Caco-2 (cell line): ENCODE results near the gene PALLD. TPM values are rescaled to one million over a fixed set of nuclear protein-coding genes. Genes with fewer than 3 reads are reported as not detected.

Experiments
- BruUV-seq: library from RNA; stranded (reverse); fragments of 400-500 nt; replicated peaks from 2 replicates; lab custom pipeline; 2021; lab: Mats Ljungman, UMichigan
- CTCF ChIA-PET: fragments of 300-600 bp; sonication (Branson Sonifier 250); formaldehyde crosslinking; loops from one replicate; lab custom pipeline; 2022; ENCODE audit warnings: antibody characterized with exemption; lab: Charles Lee
- POLR2A ChIA-PET: fragments of 300-600 bp; sonication (Branson Sonifier 250); formaldehyde crosslinking; loops from one replicate; lab custom pipeline; 2022; ENCODE audit warnings: antibody characterized with exemption; lab: Charles Lee
- DNase-seq, 2 experiments: peaks; one replicate each; pipeline versions ENCODE4 v3.0.0 to v3.0.0-alpha.2; 2020 to 2022
- H3K27me3 ChIP-seq: replicated peaks from 2 replicates; pipeline ENCODE4 v1.6.0; 2011; ENCODE audit warnings: low read length; ENCODE audit not compliant: control insufficient read depth, insufficient read depth
- H3K36me3 ChIP-seq: 2 replicates; pipeline ENCODE4 v1.5.1; 2011; ENCODE audit warnings: low read length; ENCODE audit not compliant: control insufficient read depth, insufficient read depth
- H3K4me1 ChIP-seq: fragments of 250-450 bp; sonication (Bioruptor Pico); 2 replicates; pipeline ENCODE4 v1.5.1; 2020; ENCODE audit warnings: mild to moderate bottlenecking
- H3K4me3 ChIP-seq: 2 replicates; pipeline ENCODE4 v1.5.1; 2011; ENCODE audit warnings: low read depth, mild to moderate bottlenecking, control low read depth, low read length
- H3K9me3 ChIP-seq: fragments of 250-450 bp; sonication (Bioruptor Pico); 2 replicates; pipeline ENCODE4 v1.5.1; 2020; ENCODE audit warnings: mild to moderate bottlenecking, moderate library complexity
- H3K27ac Mint-ChIP-seq: one replicate; pipeline ENCODE4 v1.8.0; 2022; ENCODE audit warnings: mixed read lengths; ENCODE audit not compliant: unreplicated experiment
- H3K27me3 Mint-ChIP-seq: one replicate; pipeline ENCODE4 v1.8.0; 2022; ENCODE audit warnings: mixed read lengths; ENCODE audit not compliant: insufficient read depth, unreplicated experiment
- H3K36me3 Mint-ChIP-seq: one replicate; pipeline ENCODE4 v1.8.0; 2022; ENCODE audit warnings: mild to moderate bottlenecking, mixed read lengths; ENCODE audit not compliant: insufficient read depth, unreplicated experiment
- H3K4me1 Mint-ChIP-seq: one replicate; pipeline ENCODE4 v1.8.0; 2022; ENCODE audit warnings: low read depth, mixed read lengths; ENCODE audit not compliant: unreplicated experiment
- H3K4me3 Mint-ChIP-seq: one replicate; pipeline ENCODE4 v1.8.0; 2022; ENCODE audit warnings: mild to moderate bottlenecking, moderate library complexity, mixed read lengths; ENCODE audit not compliant: unreplicated experiment
- H3K9me3 Mint-ChIP-seq: one replicate; pipeline ENCODE4 v1.8.0; 2022; ENCODE audit warnings: mixed read lengths; ENCODE audit not compliant: unreplicated experiment
- intact Hi-C: fragments of 100-400 bp; cut with micrococcal nuclease; formaldehyde crosslinking; loops from one replicate; pipeline ENCODE4 v1.10.0; 2022; ENCODE audit not compliant: unreplicated experiment
- total RNA-seq: library from RNA; stranded (reverse); gene quantifications from 2 replicates; pipeline ENCODE4 v1.2.3, GENCODE V29; 2022
- TF ChIP-seq, protein P1 (sequence below), 2 experiments: fragments of 200-600 bp in 1 of 2; IDR thresholded peaks; 1 replicate in 1 of 2; 2 replicates in 1 of 2; pipeline versions ENCODE4 v1.5.1 to v1.8.0; 2011 to 2022; ENCODE audit warnings: antibody characterized with exemption in 1 of 2, control low read depth in 1 of 2, inconsistent platforms in 1 of 2, low read depth in 1 of 2, low read length in 1 of 2, mild to moderate bottlenecking in 1 of 2, moderate library complexity in 1 of 2; ENCODE audit not compliant: insufficient read depth in 1 of 2, severe bottlenecking in 1 of 2, unreplicated experiment in 1 of 2

The PALLD gene
- total RNA-seq, 1 experiment from 2014 or later = 12.3 TPM

DNA sequence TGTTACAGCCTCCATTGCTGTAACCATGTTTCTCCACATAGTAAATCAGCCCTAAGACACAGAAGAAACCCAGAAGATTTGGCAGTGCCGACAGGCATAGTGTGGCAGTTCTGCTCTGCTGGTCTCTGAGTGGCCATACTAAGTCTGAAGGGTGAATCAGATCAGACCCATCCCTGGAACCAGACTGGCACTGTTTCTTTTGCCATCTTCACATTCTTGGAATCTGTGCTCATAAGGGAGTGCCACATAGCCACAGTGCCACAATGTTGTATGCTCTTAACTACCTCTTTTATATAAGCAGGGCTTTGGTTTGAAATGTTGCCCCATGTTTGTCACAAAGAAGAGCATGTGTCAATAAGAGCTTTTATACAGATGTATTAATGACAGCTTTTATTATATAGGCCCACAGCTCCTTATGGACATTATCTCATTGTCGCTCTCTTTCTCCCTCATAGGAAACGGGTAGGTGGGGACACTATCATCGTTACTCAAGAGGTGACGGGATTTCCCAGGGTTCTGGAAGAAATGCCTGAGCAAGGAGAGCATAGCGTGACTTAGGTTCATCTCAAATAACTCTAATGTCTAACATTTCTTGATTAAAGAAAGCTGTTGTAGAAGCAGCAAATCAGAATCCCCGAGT lies 385.0 kb downstream of the PALLD start:
- Mint-ChIP-seq H3K36me3 (peaks cover 12% of the 10 kb centered on the region), H3K9me3 (no peaks in the 10 kb centered on the region), H3K4me1 (peaks cover 19% of the 10 kb centered on the region), H3K27ac (no peak overlapping the region), H3K4me3 (no peak overlapping the region), H3K27me3 (no peaks in the 10 kb centered on the region)
- H3K4me1 ChIP-seq = peaks cover 21% of the 10 kb centered on the region
- DNase-seq = no peak
- intact Hi-C loops = loop anchor here (2.0 kb wide), 1 partner anchor 33 kb away; no protein-coding TSS in a partner anchor
- H3K4me3 ChIP-seq = no peak overlapping the region
- CTCF ChIA-PET = no interaction called here
- no peaks in the 10 kb centered on the region for H3K9me3 ChIP-seq
- TF ChIP-seq, protein P1, sequence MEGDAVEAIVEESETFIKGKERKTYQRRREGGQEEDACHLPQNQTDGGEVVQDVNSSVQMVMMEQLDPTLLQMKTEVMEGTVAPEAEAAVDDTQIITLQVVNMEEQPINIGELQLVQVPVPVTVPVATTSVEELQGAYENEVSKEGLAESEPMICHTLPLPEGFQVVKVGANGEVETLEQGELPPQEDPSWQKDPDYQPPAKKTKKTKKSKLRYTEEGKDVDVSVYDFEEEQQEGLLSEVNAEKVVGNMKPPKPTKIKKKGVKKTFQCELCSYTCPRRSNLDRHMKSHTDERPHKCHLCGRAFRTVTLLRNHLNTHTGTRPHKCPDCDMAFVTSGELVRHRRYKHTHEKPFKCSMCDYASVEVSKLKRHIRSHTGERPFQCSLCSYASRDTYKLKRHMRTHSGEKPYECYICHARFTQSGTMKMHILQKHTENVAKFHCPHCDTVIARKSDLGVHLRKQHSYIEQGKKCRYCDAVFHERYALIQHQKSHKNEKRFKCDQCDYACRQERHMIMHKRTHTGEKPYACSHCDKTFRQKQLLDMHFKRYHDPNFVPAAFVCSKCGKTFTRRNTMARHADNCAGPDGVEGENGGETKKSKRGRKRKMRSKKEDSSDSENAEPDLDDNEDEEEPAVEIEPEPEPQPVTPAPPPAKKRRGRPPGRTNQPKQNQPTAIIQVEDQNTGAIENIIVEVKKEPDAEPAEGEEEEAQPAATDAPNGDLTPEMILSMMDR (IDR thresholded peaks at IDR 0.05; ENCODE audit: insufficient read depth in 1 of 2, low read depth in 1 of 2, low read length in 1 of 2, severe bottlenecking in 1 of 2, unreplicated experiment in 1 of 2) = no peak
- BruUV-seq = no TSS peak
- H3K36me3 ChIP-seq = no peaks in the 10 kb centered on the region
- POLR2A ChIA-PET = no interaction called here
- no peaks in the 10 kb centered on the region for H3K27me3 ChIP-seq

DNA sequence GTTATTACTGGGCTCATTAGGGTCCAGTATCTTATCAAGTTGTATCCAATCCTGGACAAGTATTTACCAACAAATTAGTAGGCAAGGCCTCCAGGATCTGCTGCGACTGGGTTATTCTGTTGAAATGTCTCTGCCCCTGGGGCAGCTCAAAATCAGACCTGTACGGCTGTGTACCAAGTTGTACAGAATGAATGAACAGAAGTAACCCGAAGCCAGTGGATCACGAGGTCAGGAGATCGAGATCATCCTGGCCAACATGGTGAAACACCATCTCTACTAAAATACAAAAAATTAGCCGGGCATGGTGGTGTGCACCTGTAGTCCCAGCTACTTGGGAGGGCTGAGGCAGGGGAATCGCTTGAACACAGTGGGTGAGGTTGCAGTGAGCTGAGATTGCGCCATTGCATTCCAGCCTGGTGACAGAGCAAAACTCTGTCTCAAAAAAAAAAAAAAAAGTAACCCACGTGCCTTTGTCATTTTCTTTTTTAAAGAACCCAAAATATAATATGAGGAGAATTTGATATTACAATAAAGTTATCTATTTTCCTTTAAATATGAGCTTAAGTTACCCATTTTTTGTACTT lies 385.9 kb downstream of the PALLD start:
- H3K36me3 Mint-ChIP-seq = peaks cover 12% of the 10 kb centered on the region
- ChIA-PET POLR2A (no interaction called here), CTCF (no interaction called here)
- no peaks in the 10 kb centered on the region for H3K27me3 Mint-ChIP-seq
- Histone ChIP-seq H3K4me3 (no peak overlapping the region), H3K36me3 (no peaks in the 10 kb centered on the region), H3K9me3 (no peaks in the 10 kb centered on the region), H3K27me3 (no peaks in the 10 kb centered on the region), H3K4me1 (peaks cover 21% of the 10 kb centered on the region)
- H3K9me3 Mint-ChIP-seq = no peaks in the 10 kb centered on the region
- DNase-seq = peak in 1 of 2 experiments; percentile 8
- no TSS peak for BruUV-seq
- TF ChIP-seq, protein P1 (IDR thresholded peaks at IDR 0.05; ENCODE audit: insufficient read depth in 1 of 2, low read depth in 1 of 2, low read length in 1 of 2, severe bottlenecking in 1 of 2, unreplicated experiment in 1 of 2) = no peak
- peaks cover 19% of the 10 kb centered on the region for H3K4me1 Mint-ChIP-seq
- no peak overlapping the region for H3K4me3 Mint-ChIP-seq
- intact Hi-C loops = no loop called here
- H3K27ac Mint-ChIP-seq = no peak overlapping the region

DNA sequence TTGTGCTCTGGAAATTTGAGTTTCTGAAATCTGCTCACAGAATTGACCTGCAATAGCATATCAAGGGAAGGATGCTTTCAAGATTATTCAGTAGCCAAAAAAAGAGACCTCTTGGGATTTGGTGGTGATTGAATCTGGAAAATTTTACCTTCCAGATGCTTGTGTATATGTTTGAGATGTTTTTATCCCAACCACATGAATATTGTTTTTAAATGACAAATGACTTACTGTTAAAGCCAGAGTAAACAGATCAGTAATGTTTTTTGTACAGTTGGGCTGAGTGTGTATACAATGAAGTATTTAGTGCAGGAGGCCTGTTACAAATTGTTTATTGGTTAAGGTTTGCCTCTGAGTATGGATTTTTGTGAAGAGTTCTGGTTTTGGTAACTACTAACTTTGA lies 386.7 kb downstream of the PALLD start:
- BruUV-seq = no TSS peak
- intact Hi-C loops = no loop called here
- ChIA-PET CTCF (no interaction called here), POLR2A (no interaction called here)
- Histone ChIP-seq H3K4me3 (no peak overlapping the region), H3K27me3 (no peaks in the 10 kb centered on the region), H3K4me1 (peaks cover 21% of the 10 kb centered on the region), H3K9me3 (no peaks in the 10 kb centered on the region), H3K36me3 (no peaks in the 10 kb centered on the region)
- Mint-ChIP-seq H3K27ac (no peak overlapping the region), H3K27me3 (no peaks in the 10 kb centered on the region), H3K4me1 (peaks cover 19% of the 10 kb centered on the region), H3K36me3 (peaks cover 8% of the 10 kb centered on the region), H3K4me3 (no peak overlapping the region), H3K9me3 (no peaks in the 10 kb centered on the region)
- TF ChIP-seq, protein P1 (IDR thresholded peaks at IDR 0.05; ENCODE audit: insufficient read depth in 1 of 2, low read depth in 1 of 2, low read length in 1 of 2, severe bottlenecking in 1 of 2, unreplicated experiment in 1 of 2) = no peak
- DNase-seq = no peak
